Measurements from ENCODE around the gene AGBL5. TPM values are rescaled to one million over a fixed set of nuclear protein-coding genes. Genes with fewer than 3 reads are reported as not detected.

The AGBL5 gene
- total RNA-seq, 1 donor from 2014 or later = 14.0 TPM

GRCh38 chr2:27065128-27065527 lies 13.7 kb downstream of the AGBL5 start:
- Histone ChIP-seq H3K36me3 (peaks cover 36% of the 10 kb centered on the region), H3K27ac (no peak overlapping the region), H3K4me1 (peaks cover 9% of the 10 kb centered on the region), H3K27me3 (no peaks in the 10 kb centered on the region), H3K4me3 (no peak overlapping the region), H3K9me3 (no peaks in the 10 kb centered on the region)
- no peak for TF ChIP-seq CTCF (IDR thresholded peaks at IDR 0.05)
- intact Hi-C loops (cut with DNase I) = no loop called here
- DNase-seq (no peak), ATAC-seq (no peak)

GRCh38 chr2:27067385-27067784 lies 15.9 kb downstream of the AGBL5 start:
- no peak for DNase-seq
- H3K27ac ChIP-seq = no peak overlapping the region

GRCh38 chr2:27069436-27069835 lies 18.0 kb downstream of the AGBL5 start:
- no peak for ATAC-seq
- TF ChIP-seq CTCF (IDR thresholded peaks at IDR 0.05) = no peak
- DNase-seq = no peak
- no peak overlapping the region for H3K27ac ChIP-seq
- H3K4me3 ChIP-seq = no peak overlapping the region
- H3K36me3 ChIP-seq = peaks cover 37% of the 10 kb centered on the region
- H3K4me1 ChIP-seq = peaks cover 33% of the 10 kb centered on the region
- intact Hi-C loops (cut with DNase I) = no loop called here
- no peaks in the 10 kb centered on the region for H3K27me3 ChIP-seq
- no peaks in the 10 kb centered on the region for H3K9me3 ChIP-seq

More at GRCh38 chr2:27067385-27067784, 15.9 kb downstream of the AGBL5 start:
- no peak overlapping the region for H3K4me3 ChIP-seq
- H3K36me3 ChIP-seq = peaks cover 37% of the 10 kb centered on the region
- no peaks in the 10 kb centered on the region for H3K9me3 ChIP-seq
- ATAC-seq = no peak
- intact Hi-C loops (cut with DNase I) = no loop called here
- peaks cover 20% of the 10 kb centered on the region for H3K4me1 ChIP-seq
- no peak for TF ChIP-seq CTCF (IDR thresholded peaks at IDR 0.05)
- no peaks in the 10 kb centered on the region for H3K27me3 ChIP-seq

GRCh38 chr2:27069961-27070618 lies 18.6 kb downstream of the AGBL5 start:
- no peaks in the 10 kb centered on the region for H3K27me3 ChIP-seq
- no peaks in the 10 kb centered on the region for H3K9me3 ChIP-seq
- no peak for ATAC-seq
- peak overlapping the region; percentile 96 for H3K4me3 ChIP-seq
- TF ChIP-seq CTCF (IDR thresholded peaks at IDR 0.05) = no peak
- no peak overlapping the region for H3K27ac ChIP-seq
- no peak for DNase-seq
- intact Hi-C loops (cut with DNase I) = no loop called here
- peaks cover 40% of the 10 kb centered on the region for H3K4me1 ChIP-seq
- H3K36me3 ChIP-seq = peaks cover 37% of the 10 kb centered on the region

- Histone ChIP-seq H3K36me3 (peaks cover 31% of the 10 kb centered on the region), H3K27me3 (no peaks in the 10 kb centered on the region), H3K4me3 (peak overlapping the region; percentile 96), H3K4me1 (peaks cover 45% of the 10 kb centered on the region), H3K27ac (peak overlapping the region; percentile 92), H3K9me3 (no peaks in the 10 kb centered on the region)
- intact Hi-C loops (cut with DNase I) = no loop called here
- no peak for ATAC-seq
- TF ChIP-seq CTCF (IDR thresholded peaks at IDR 0.05) = no peak
- DNase-seq = no peak
These were observed 19.3 kb downstream of the AGBL5 start for GRCh38 chr2:27070653-27071276.

Measured in upper lobe of right lung (tissue), 1 donor.